Measurements from ENCODE around the gene C1QTNF12. TPM values are rescaled to one million over a fixed set of nuclear protein-coding genes. Genes with fewer than 3 reads are reported as not detected.
A peak's percentile ranks its signal among the peaks of the same experiment; 100 is the strongest.

C1QTNF12 gene
- total RNA-seq, 1 donor from 2014 or later: 0.28 TPM

GRCh38 chr1:1215881-1216605, 30.5 kb downstream of the C1QTNF12 start:
- Mint-ChIP-seq H3K4me3 (no peak overlapping the region), H3K27ac (no peak overlapping the region), H3K9me3 (no peaks in the 10 kb centered on the region), H3K27me3 (ENCODE audit: insufficient read depth, low read depth) (peaks cover 5% of the 10 kb centered on the region), H3K4me1 (no peaks in the 10 kb centered on the region), H3K36me3 (peaks cover 7% of the 10 kb centered on the region)
- no peaks in the 10 kb centered on the region for H3K9me3 ChIP-seq (ENCODE audit: low read depth)
- H3K4me3 ChIP-seq: no peak overlapping the region
- no peaks in the 10 kb centered on the region for H3K4me1 ChIP-seq
- no peak overlapping the region for H2AFZ ChIP-seq (replicated peaks)
- H3F3A ChIP-seq (ENCODE audit: low read depth): no peaks in the 10 kb centered on the region
- no peak overlapping the region for H3K27ac ChIP-seq
- no peaks in the 10 kb centered on the region for H4K20me1 ChIP-seq (ENCODE audit: low read depth)
- TF ChIP-seq CTCF (IDR thresholded peaks at IDR 0.05): no peak
- TF ChIP-seq EZH2phosphoT487 (IDR thresholded peaks at IDR 0.05): no peak
- TF ChIP-seq EZH2 (IDR thresholded peaks at IDR 0.05): no peak
- H3K36me3 ChIP-seq: no peaks in the 10 kb centered on the region
- H3K9ac ChIP-seq: no peak overlapping the region
- H3K79me2 ChIP-seq (ENCODE audit: low read depth): no peaks in the 10 kb centered on the region
- DNase-seq (ENCODE audit: low spot score): no peak
- H3K4me2 ChIP-seq: no peak overlapping the region
- no peaks in the 10 kb centered on the region for H3K27me3 ChIP-seq

GRCh38 chr1:1215080-1215676, 31.3 kb downstream of the C1QTNF12 start:
- Histone ChIP-seq H3K4me3 (no peak overlapping the region), H3K36me3 (no peaks in the 10 kb centered on the region), H4K20me1 (ENCODE audit: low read depth) (no peaks in the 10 kb centered on the region), H2AFZ (replicated peaks) (no peak overlapping the region), H3K79me2 (ENCODE audit: low read depth) (no peaks in the 10 kb centered on the region), H3F3A (ENCODE audit: low read depth) (no peaks in the 10 kb centered on the region), H3K4me1 (no peaks in the 10 kb centered on the region), H3K9me3 (ENCODE audit: low read depth) (no peaks in the 10 kb centered on the region), H3K9ac (no peak overlapping the region), H3K27ac (no peak overlapping the region), H3K27me3 (no peaks in the 10 kb centered on the region), H3K4me2 (no peak overlapping the region)
- DNase-seq (ENCODE audit: low spot score): no peak
- Mint-ChIP-seq H3K9me3 (no peaks in the 10 kb centered on the region), H3K36me3 (peaks cover 2% of the 10 kb centered on the region), H3K27ac (peak overlapping the region; percentile 63), H3K27me3 (ENCODE audit: insufficient read depth, low read depth) (peaks cover 4% of the 10 kb centered on the region), H3K4me1 (no peaks in the 10 kb centered on the region), H3K4me3 (no peak overlapping the region)
- TF ChIP-seq EZH2 (IDR thresholded peaks at IDR 0.05) (no peak), EZH2phosphoT487 (IDR thresholded peaks at IDR 0.05) (no peak), CTCF (IDR thresholded peaks at IDR 0.05) (no peak)

- no peak within 1 kb of the TSS for H3K9ac ChIP-seq
- no peak within 1 kb of the TSS for H2AFZ ChIP-seq (replicated peaks)
- Mint-ChIP-seq H3K9me3 (no peaks in the 10 kb centered on the region), H3K27ac (peak within 1 kb of the TSS; percentile 37), H3K27me3 (ENCODE audit: insufficient read depth, low read depth) (peaks cover 4% of the 10 kb centered on the region), H3K4me1 (no peaks in the 10 kb centered on the region), H3K4me3 (no peak within 1 kb of the TSS), H3K36me3 (peaks cover 2% of the 10 kb centered on the region)
- no peaks in the 10 kb centered on the region for H3K36me3 ChIP-seq
- TF ChIP-seq EZH2phosphoT487 (IDR thresholded peaks at IDR 0.05): no peak
- no peak for TF ChIP-seq EZH2 (IDR thresholded peaks at IDR 0.05)
- DNase-seq (ENCODE audit: low spot score): no peak
- no peaks in the 10 kb centered on the region for H3K4me1 ChIP-seq
- no peaks in the 10 kb centered on the region for H3F3A ChIP-seq (ENCODE audit: low read depth)
- no peak within 1 kb of the TSS for H3K27ac ChIP-seq
- H3K4me3 ChIP-seq: no peak within 1 kb of the TSS
- H3K79me2 ChIP-seq (ENCODE audit: low read depth): no peaks in the 10 kb centered on the region
- no peaks in the 10 kb centered on the region for H3K27me3 ChIP-seq
- H3K4me2 ChIP-seq: no peak within 1 kb of the TSS
- H3K9me3 ChIP-seq (ENCODE audit: low read depth): no peaks in the 10 kb centered on the region
- H4K20me1 ChIP-seq (ENCODE audit: low read depth): no peaks in the 10 kb centered on the region
These were observed 32.9 kb downstream of the C1QTNF12 start, which contains the start of gene TNFRSF4 for GRCh38 chr1:1213345-1214265. TNFRSF4 (minus strand) TSS chr1:1214153; CDS start chr1:1214127, 26 bp downstream.

All from neural progenitor cell (in vitro differentiated cells).